SK-N-SH (cell line): ENCODE measurements around the gene KRTAP4-9. TPM values are rescaled to one million over a fixed set of nuclear protein-coding genes. Genes with fewer than 3 reads are reported as not detected.
A peak's percentile ranks its signal among the peaks of the same experiment; 100 is the strongest.

ENCODE experiments used
- CTCF ChIA-PET: fragments of 300-600, 350-600 bp; formaldehyde crosslinking; extraction: SDS; loops from one replicate; lab custom pipeline; 2021; lab: Yijun Ruan, JAX
- POLR2A ChIA-PET: fragments of 350-600 bp; sonication (Branson Sonifier 250); formaldehyde crosslinking; extraction: SDS; loops from one replicate; lab custom pipeline; 2020; ENCODE audit warnings: antibody characterized with exemption, inconsistent platforms; lab: Yijun Ruan, JAX
- DNase-seq: peaks from one replicate; pipeline ENCODE4 v3.0.0; 2012
- H2AFZ ChIP-seq: fragments of 200-600 bp; sonication (generic); 2 replicates; pipeline ENCODE4 v1.8.1; 2016; ENCODE audit warnings: antibody characterized with exemption, mild to moderate bottlenecking, low read depth
- H3F3A ChIP-seq: fragments of 200-600 bp; sonication (generic); replicated peaks from 2 replicates; pipeline ENCODE3; 2016; ENCODE audit warnings: antibody characterized with exemption, mild to moderate bottlenecking; ENCODE audit not compliant: insufficient read depth
- H3K27ac ChIP-seq, 2 experiments: fragments of 200-500 bp in 1 of 2; fragments of 200-600 bp in 1 of 2; sonication (Bioruptor generic) in 1 of 2; sonication (generic), shearing (Covaris generic) in 1 of 2; 2 replicates each; pipeline versions ENCODE4 v1.5.1 to v1.6.1; 2014 to 2016; ENCODE audit warnings: low read depth in 2 of 2, inconsistent platforms in 1 of 2, low read length in 1 of 2, mild to moderate bottlenecking in 1 of 2, mixed read lengths in 1 of 2
- H3K27me3 ChIP-seq: fragments of 200-600 bp; sonication (generic), shearing (Covaris generic); 2 replicates; pipeline ENCODE4 v1.6.1; 2016; ENCODE audit warnings: mixed run types; ENCODE audit not compliant: insufficient read depth
- H3K36me3 ChIP-seq, 2 experiments: fragments of 200-500 bp in 1 of 2; fragments of 200-600 bp in 1 of 2; sonication (Bioruptor generic) in 1 of 2; sonication (generic) in 1 of 2; replicated peaks in 1 of 2; 2 replicates each; pipeline versions ENCODE3 to v1.5.1; 2014 to 2016; ENCODE audit warnings: low read length in 1 of 2, mild to moderate bottlenecking in 1 of 2; ENCODE audit not compliant: insufficient read depth in 2 of 2, control insufficient read depth in 1 of 2
- H3K4me1 ChIP-seq, 2 experiments: fragments of 200-500 bp in 1 of 2; fragments of 200-600 bp in 1 of 2; sonication (Bioruptor generic) in 1 of 2; sonication (generic), shearing (Covaris generic) in 1 of 2; 2 replicates each; pipeline versions ENCODE4 v1.5.1 to v1.6.1; 2014 to 2016; ENCODE audit warnings: low read depth in 1 of 2, low read length in 1 of 2, mixed run types in 1 of 2; ENCODE audit not compliant: insufficient read depth in 2 of 2, control insufficient read depth in 1 of 2
- H3K4me2 ChIP-seq: fragments of 200-600 bp; sonication (generic), shearing (Covaris generic); 2 replicates; pipeline ENCODE4 v1.6.1; 2017; ENCODE audit warnings: mixed run types
- H3K4me3 ChIP-seq, 2 experiments: fragments of 200-500 bp in 1 of 2; fragments of 200-600 bp in 1 of 2; sonication (Bioruptor generic) in 1 of 2; sonication (generic), shearing (Covaris generic) in 1 of 2; 2 replicates each; pipeline versions ENCODE4 v1.5.1 to v1.8.1; 2014 to 2016; ENCODE audit warnings: low read depth in 2 of 2, inconsistent platforms in 1 of 2, low read length in 1 of 2, mild to moderate bottlenecking in 1 of 2, mixed read lengths in 1 of 2, moderate library complexity in 1 of 2
- H3K79me2 ChIP-seq: fragments of 200-600 bp; sonication (generic); 2 replicates; pipeline ENCODE4 v1.8.1; 2017; ENCODE audit warnings: mild to moderate bottlenecking; ENCODE audit not compliant: insufficient read depth
- H3K9ac ChIP-seq: fragments of 200-600 bp; sonication (generic); 2 replicates; pipeline ENCODE4 v1.6.1; 2017; ENCODE audit warnings: mixed run types
- H3K9me2 ChIP-seq: fragments of 200-600 bp; sonication (generic); 2 replicates; pipeline ENCODE4 v1.6.1; 2017; ENCODE audit warnings: mixed run types
- H3K9me3 ChIP-seq: fragments of 200-600 bp; sonication (generic); 2 replicates; pipeline ENCODE4 v1.6.1; 2017; ENCODE audit warnings: mixed run types, mild to moderate bottlenecking, moderate library complexity
- H4K20me1 ChIP-seq: fragments of 200-600 bp; sonication (generic); 2 replicates; pipeline ENCODE4 v1.6.1; 2017; ENCODE audit warnings: mild to moderate bottlenecking, mixed run types; ENCODE audit not compliant: insufficient read depth
- CHD2 ChIP-seq: fragments of 150-350 bp; IDR thresholded peaks from 2 replicates; pipeline ENCODE4 v1.6.1; 2018; ENCODE audit warnings: low read length; ENCODE audit not compliant: partially characterized antibody
- ELF1 ChIP-seq: IDR thresholded peaks from 2 replicates; pipeline ENCODE4 v1.4.0; 2012
- EP300 ChIP-seq, 2 experiments: IDR thresholded peaks; 2 replicates each; pipeline versions ENCODE4 v1.4.0 to v1.6.1; 2012; ENCODE audit warnings: borderline replicate concordance in 1 of 2, low read depth in 1 of 2, low read length in 1 of 2
- EZH2phosphoT487 ChIP-seq: fragments of 200-600 bp; sonication (generic); IDR thresholded peaks from 2 replicates; pipeline ENCODE4 v1.6.1; 2017; ENCODE audit warnings: low read depth, mixed run types, mild to moderate bottlenecking, antibody characterized with exemption, moderate library complexity, borderline replicate concordance
- FOSL2 ChIP-seq: IDR thresholded peaks from 2 replicates; pipeline ENCODE4 v1.4.0; 2012; ENCODE audit warnings: low read depth, mild to moderate bottlenecking, moderate library complexity, borderline replicate concordance
- FOXJ3 ChIP-seq: sonication (generic); formaldehyde crosslinking; IDR thresholded peaks from 2 replicates; pipeline ENCODE4 v1.5.1; 2020; ENCODE audit warnings: mild to moderate bottlenecking, missing genetic modification reagents
- FOXM1 ChIP-seq: IDR thresholded peaks from 2 replicates; pipeline ENCODE4 v1.4.0; 2012; ENCODE audit warnings: low read depth, mild to moderate bottlenecking
- GABPA ChIP-seq: IDR thresholded peaks from 2 replicates; pipeline ENCODE4 v1.4.0; 2012; ENCODE audit warnings: low read depth, mild to moderate bottlenecking
- JUND ChIP-seq: IDR thresholded peaks from 2 replicates; pipeline ENCODE4 v1.4.0; 2012
- MEF2A ChIP-seq: IDR thresholded peaks from 2 replicates; pipeline ENCODE4 v1.4.0; 2012; ENCODE audit warnings: low read depth, borderline replicate concordance
- NFIC ChIP-seq: IDR thresholded peaks from 2 replicates; pipeline ENCODE4 v1.4.0; 2012; ENCODE audit warnings: borderline replicate concordance
- POLR2AphosphoS5 ChIP-seq: IDR thresholded peaks from 2 replicates; pipeline ENCODE4 v1.6.1; 2012; ENCODE audit warnings: low read depth, low read length
- RAD21 ChIP-seq: IDR thresholded peaks from 2 replicates; pipeline ENCODE4 v1.6.1; 2012; ENCODE audit warnings: mild to moderate bottlenecking, low read length
- REST ChIP-seq: IDR thresholded peaks from 2 replicates; pipeline ENCODE4 v1.6.1; 2012; ENCODE audit warnings: mild to moderate bottlenecking, low read depth, low read length, moderate library complexity
- RFX5 ChIP-seq: IDR thresholded peaks from 2 replicates; pipeline ENCODE4 v1.6.1; 2012; ENCODE audit warnings: mild to moderate bottlenecking, improper control_type of control experiment, low read length
- RXRA ChIP-seq: IDR thresholded peaks from 2 replicates; pipeline ENCODE4 v1.4.0; 2012; ENCODE audit warnings: low read depth, mild to moderate bottlenecking, borderline replicate concordance
- SMC3 ChIP-seq: IDR thresholded peaks from 2 replicates; pipeline ENCODE4 v1.6.1; 2012; ENCODE audit warnings: low read depth, low read length, improper control_type of control experiment
- TAF1 ChIP-seq: IDR thresholded peaks from 2 replicates; pipeline ENCODE4 v1.6.1; 2012; ENCODE audit warnings: low read depth, mild to moderate bottlenecking, low read length, moderate library complexity, borderline replicate concordance
- TCF12 ChIP-seq: IDR thresholded peaks from 2 replicates; pipeline ENCODE4 v1.4.0; 2012
- TEAD4 ChIP-seq: IDR thresholded peaks from 2 replicates; pipeline ENCODE4 v1.4.0; 2012; ENCODE audit warnings: mild to moderate bottlenecking, borderline replicate concordance; ENCODE audit not compliant: insufficient read depth
- USF2 ChIP-seq: fragments of 150-350 bp; IDR thresholded peaks from 2 replicates; pipeline ENCODE4 v1.6.1; 2017; ENCODE audit warnings: antibody characterized with exemption, low read length, low read depth, borderline replicate concordance
- YY1 ChIP-seq: IDR thresholded peaks from 2 replicates; pipeline ENCODE4 v1.4.0; 2012; ENCODE audit warnings: low read depth, mild to moderate bottlenecking
- WGBS: methylation state at CpG from one replicate; pipeline ENCODE4 v1.1.6; 2017; ENCODE audit warnings: low lambda C conversion rate; 5-methylcytosine and 5-hydroxymethylcytosine counted together
- polyA plus RNA-seq, 3 experiments: library from polyadenylated mRNA; depleted of rRNA; stranded (reverse); fragments of >200 nt; gene quantifications; 2 replicates each; pipeline ENCODE4 v1.2.3, GENCODE V29; 2012
- TF ChIP-seq, protein P1 (sequence below): IDR thresholded peaks from 2 replicates; pipeline ENCODE4 v1.4.0; 2012; ENCODE audit warnings: low read depth
- TF ChIP-seq, protein P2 (sequence below): fragments of 200-600 bp; sonication (generic); IDR thresholded peaks from 2 replicates; pipeline ENCODE4 v1.6.1; 2017; ENCODE audit warnings: antibody characterized with exemption, mild to moderate bottlenecking, moderate library complexity
- TF ChIP-seq, protein P3 (sequence below): IDR thresholded peaks from 2 replicates; pipeline ENCODE4 v1.4.0; 2012; ENCODE audit warnings: low read depth, borderline replicate concordance
- TF ChIP-seq, protein P4 (sequence below): fragments of 150-350 bp; IDR thresholded peaks from 2 replicates; pipeline ENCODE4 v1.6.1; 2016; ENCODE audit warnings: mild to moderate bottlenecking, low read depth, low read length

The KRTAP4-9 gene
- polyA plus RNA-seq, 1 of the 3 experiments (the other 2 are of a cell fraction), result not detected

- H3K9ac ChIP-seq, result no peak overlapping the region
- H3K4me2 ChIP-seq, result no peak overlapping the region
- H3F3A ChIP-seq, result peaks cover 30% of the 10 kb centered on the region
- no peak for DNase-seq
- no peaks in the 10 kb centered on the region for H3K9me3 ChIP-seq
- no peaks in the 10 kb centered on the region for H3K36me3 ChIP-seq
- H2AFZ ChIP-seq, result no peak overlapping the region
- peaks cover 0 to 22% of the 10 kb centered on the region in 2 experiments; a peak in 2 of 4 replicates for H3K4me1 ChIP-seq
- no peak overlapping the region for H3K4me3 ChIP-seq
- 50% methylated on average over 1 of the region's 1 CpG for WGBS
- POLR2A ChIA-PET, result no interaction called here
- H3K27ac ChIP-seq, result peak overlapping the region; percentile 60 to 62; a peak in 3 of 4 replicates
- no peaks in the 10 kb centered on the region for H3K27me3 ChIP-seq
- no peaks in the 10 kb centered on the region for H4K20me1 ChIP-seq
- H3K79me2 ChIP-seq, result no peaks in the 10 kb centered on the region
- CTCF ChIA-PET, result no interaction called here
- H3K9me2 ChIP-seq, result no peaks in the 10 kb centered on the region
- TF ChIP-seq USF2 (no peak), YY1 (no peak), POLR2AphosphoS5 (no peak), RFX5 (no peak), RAD21 (no peak), EZH2phosphoT487 (no peak), CHD2 (no peak), ELF1 (no peak), JUND (peak; percentile 60), RXRA (no peak), SMC3 (no peak), FOSL2 (peak; percentile 68; the same call in 1 of the 2 replicates), GABPA (no peak), TEAD4 (0 out of 2 replicates have a peak, but pooled peaks have one; percentile 47), FOXJ3 (CRISPR knock-in tag) (no peak), FOXM1 (no peak), EP300 (IDR thresholded peaks at IDR 0.05; ENCODE audit: borderline replicate concordance in 1 of 2, low read depth in 1 of 2, low read length in 1 of 2) (peak in 1 of 2 experiments; percentile 49; a peak in 1 of 4 replicates), REST (no peak), TCF12 (peak; percentile 64), TAF1 (no peak), MEF2A (no peak), NFIC (no peak)
- TF ChIP-seq, protein P1, sequence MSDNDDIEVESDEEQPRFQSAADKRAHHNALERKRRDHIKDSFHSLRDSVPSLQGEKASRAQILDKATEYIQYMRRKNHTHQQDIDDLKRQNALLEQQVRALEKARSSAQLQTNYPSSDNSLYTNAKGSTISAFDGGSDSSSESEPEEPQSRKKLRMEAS, result peak; percentile 97
- TF ChIP-seq, protein P2, sequence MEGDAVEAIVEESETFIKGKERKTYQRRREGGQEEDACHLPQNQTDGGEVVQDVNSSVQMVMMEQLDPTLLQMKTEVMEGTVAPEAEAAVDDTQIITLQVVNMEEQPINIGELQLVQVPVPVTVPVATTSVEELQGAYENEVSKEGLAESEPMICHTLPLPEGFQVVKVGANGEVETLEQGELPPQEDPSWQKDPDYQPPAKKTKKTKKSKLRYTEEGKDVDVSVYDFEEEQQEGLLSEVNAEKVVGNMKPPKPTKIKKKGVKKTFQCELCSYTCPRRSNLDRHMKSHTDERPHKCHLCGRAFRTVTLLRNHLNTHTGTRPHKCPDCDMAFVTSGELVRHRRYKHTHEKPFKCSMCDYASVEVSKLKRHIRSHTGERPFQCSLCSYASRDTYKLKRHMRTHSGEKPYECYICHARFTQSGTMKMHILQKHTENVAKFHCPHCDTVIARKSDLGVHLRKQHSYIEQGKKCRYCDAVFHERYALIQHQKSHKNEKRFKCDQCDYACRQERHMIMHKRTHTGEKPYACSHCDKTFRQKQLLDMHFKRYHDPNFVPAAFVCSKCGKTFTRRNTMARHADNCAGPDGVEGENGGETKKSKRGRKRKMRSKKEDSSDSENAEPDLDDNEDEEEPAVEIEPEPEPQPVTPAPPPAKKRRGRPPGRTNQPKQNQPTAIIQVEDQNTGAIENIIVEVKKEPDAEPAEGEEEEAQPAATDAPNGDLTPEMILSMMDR, result peak; percentile 30
- TF ChIP-seq, protein P3, sequence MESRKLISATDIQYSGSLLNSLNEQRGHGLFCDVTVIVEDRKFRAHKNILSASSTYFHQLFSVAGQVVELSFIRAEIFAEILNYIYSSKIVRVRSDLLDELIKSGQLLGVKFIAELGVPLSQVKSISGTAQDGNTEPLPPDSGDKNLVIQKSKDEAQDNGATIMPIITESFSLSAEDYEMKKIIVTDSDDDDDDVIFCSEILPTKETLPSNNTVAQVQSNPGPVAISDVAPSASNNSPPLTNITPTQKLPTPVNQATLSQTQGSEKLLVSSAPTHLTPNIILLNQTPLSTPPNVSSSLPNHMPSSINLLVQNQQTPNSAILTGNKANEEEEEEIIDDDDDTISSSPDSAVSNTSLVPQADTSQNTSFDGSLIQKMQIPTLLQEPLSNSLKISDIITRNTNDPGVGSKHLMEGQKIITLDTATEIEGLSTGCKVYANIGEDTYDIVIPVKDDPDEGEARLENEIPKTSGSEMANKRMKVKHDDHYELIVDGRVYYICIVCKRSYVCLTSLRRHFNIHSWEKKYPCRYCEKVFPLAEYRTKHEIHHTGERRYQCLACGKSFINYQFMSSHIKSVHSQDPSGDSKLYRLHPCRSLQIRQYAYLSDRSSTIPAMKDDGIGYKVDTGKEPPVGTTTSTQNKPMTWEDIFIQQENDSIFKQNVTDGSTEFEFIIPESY, result no peak
- TF ChIP-seq, protein P4, sequence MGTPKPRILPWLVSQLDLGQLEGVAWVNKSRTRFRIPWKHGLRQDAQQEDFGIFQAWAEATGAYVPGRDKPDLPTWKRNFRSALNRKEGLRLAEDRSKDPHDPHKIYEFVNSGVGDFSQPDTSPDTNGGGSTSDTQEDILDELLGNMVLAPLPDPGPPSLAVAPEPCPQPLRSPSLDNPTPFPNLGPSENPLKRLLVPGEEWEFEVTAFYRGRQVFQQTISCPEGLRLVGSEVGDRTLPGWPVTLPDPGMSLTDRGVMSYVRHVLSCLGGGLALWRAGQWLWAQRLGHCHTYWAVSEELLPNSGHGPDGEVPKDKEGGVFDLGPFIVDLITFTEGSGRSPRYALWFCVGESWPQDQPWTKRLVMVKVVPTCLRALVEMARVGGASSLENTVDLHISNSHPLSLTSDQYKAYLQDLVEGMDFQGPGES, result no peak
Observed at GRCh38 chr17:41061964-41062363, 43.2 kb upstream of the KRTAP4-9 start.
